ENCODE measurements around the gene SGCA. TPM values are rescaled to one million over a fixed set of nuclear protein-coding genes. Genes with fewer than 3 reads are reported as not detected.

Gene SGCA
- total RNA-seq, 1 donor from 2014 or later = not detected

GRCh38 chr17:50118828-50119218 is 47.0 kb upstream of the SGCA start:
- H2AFZ ChIP-seq (replicated peaks) = no peak overlapping the region
- H3K27ac ChIP-seq = no peak overlapping the region
- no peaks in the 10 kb centered on the region for H3K79me2 ChIP-seq (ENCODE audit: low read depth)
- no peaks in the 10 kb centered on the region for H3K36me3 ChIP-seq
- H3K9ac ChIP-seq = no peak overlapping the region
- H3K4me1 Mint-ChIP-seq = peaks cover 39% of the 10 kb centered on the region
- no peak overlapping the region for H3K4me3 Mint-ChIP-seq
- peaks cover 57% of the 10 kb centered on the region for H3F3A ChIP-seq (ENCODE audit: low read depth)
- H3K27me3 ChIP-seq = peaks cover 29% of the 10 kb centered on the region
- peaks cover 15% of the 10 kb centered on the region for H4K20me1 ChIP-seq (ENCODE audit: low read depth)
- H3K9me3 ChIP-seq (ENCODE audit: low read depth) = no peaks in the 10 kb centered on the region
- TF ChIP-seq EZH2 (IDR thresholded peaks at IDR 0.05) = no peak
- TF ChIP-seq EZH2phosphoT487 (IDR thresholded peaks at IDR 0.05) = no peak
- no peak for TF ChIP-seq CTCF (IDR thresholded peaks at IDR 0.05)
- peaks cover 14% of the 10 kb centered on the region for H3K27me3 Mint-ChIP-seq (ENCODE audit: insufficient read depth, low read depth)
- H3K9me3 Mint-ChIP-seq = no peaks in the 10 kb centered on the region
- H3K4me2 ChIP-seq = no peak overlapping the region
- H3K27ac Mint-ChIP-seq = no peak overlapping the region
- DNase-seq (ENCODE audit: low spot score) = no peak
- peaks cover 33% of the 10 kb centered on the region for H3K4me1 ChIP-seq
- no peak overlapping the region for H3K4me3 ChIP-seq
- peaks cover 16% of the 10 kb centered on the region for H3K36me3 Mint-ChIP-seq

GRCh38 chr17:50120475-50121253 is 45.1 kb upstream of the SGCA start:
- Histone ChIP-seq H3K36me3 (no peaks in the 10 kb centered on the region), H3K79me2 (ENCODE audit: low read depth) (no peaks in the 10 kb centered on the region), H4K20me1 (ENCODE audit: low read depth) (peaks cover 15% of the 10 kb centered on the region), H3K9me3 (ENCODE audit: low read depth) (no peaks in the 10 kb centered on the region), H3K4me2 (no peak overlapping the region), H3K9ac (no peak overlapping the region), H3K27me3 (peaks cover 29% of the 10 kb centered on the region), H3K4me1 (peaks cover 35% of the 10 kb centered on the region), H2AFZ (replicated peaks) (no peak overlapping the region), H3F3A (ENCODE audit: low read depth) (peaks cover 60% of the 10 kb centered on the region), H3K4me3 (no peak overlapping the region), H3K27ac (no peak overlapping the region)
- TF ChIP-seq CTCF (IDR thresholded peaks at IDR 0.05) (no peak), EZH2 (IDR thresholded peaks at IDR 0.05) (no peak), EZH2phosphoT487 (IDR thresholded peaks at IDR 0.05) (no peak)
- Mint-ChIP-seq H3K36me3 (peaks cover 19% of the 10 kb centered on the region), H3K4me3 (no peak overlapping the region), H3K27ac (no peak overlapping the region), H3K4me1 (peaks cover 45% of the 10 kb centered on the region), H3K27me3 (ENCODE audit: insufficient read depth, low read depth) (peaks cover 17% of the 10 kb centered on the region), H3K9me3 (no peaks in the 10 kb centered on the region)
- DNase-seq (ENCODE audit: low spot score) = no peak

GRCh38 chr17:50122945-50123344 is 42.9 kb upstream of the SGCA start:
- peaks cover 15% of the 10 kb centered on the region for H4K20me1 ChIP-seq (ENCODE audit: low read depth)
- H3K36me3 Mint-ChIP-seq = peaks cover 14% of the 10 kb centered on the region
- peaks cover 46% of the 10 kb centered on the region for H3F3A ChIP-seq (ENCODE audit: low read depth)
- H3K9me3 Mint-ChIP-seq = no peaks in the 10 kb centered on the region
- peaks cover 6% of the 10 kb centered on the region for H3K27me3 Mint-ChIP-seq (ENCODE audit: insufficient read depth, low read depth)
- H3K36me3 ChIP-seq = no peaks in the 10 kb centered on the region
- no peak overlapping the region for H2AFZ ChIP-seq (replicated peaks)
- no peak overlapping the region for H3K4me3 Mint-ChIP-seq
- peak overlapping the region; percentile 64 for H3K27ac ChIP-seq
- H3K4me1 Mint-ChIP-seq = peaks cover 48% of the 10 kb centered on the region
- H3K27me3 ChIP-seq = peaks cover 16% of the 10 kb centered on the region
- no peak overlapping the region for H3K4me3 ChIP-seq
- no peak overlapping the region for H3K9ac ChIP-seq
- no peaks in the 10 kb centered on the region for H3K9me3 ChIP-seq (ENCODE audit: low read depth)
- H3K79me2 ChIP-seq (ENCODE audit: low read depth) = peaks cover 9% of the 10 kb centered on the region
- H3K4me2 ChIP-seq = peak overlapping the region; percentile 50
- H3K27ac Mint-ChIP-seq = peak overlapping the region; percentile 43
- DNase-seq (ENCODE audit: low spot score) = peak; percentile 66
- peaks cover 31% of the 10 kb centered on the region for H3K4me1 ChIP-seq
- TF ChIP-seq EZH2 (IDR thresholded peaks at IDR 0.05) (no peak), CTCF (IDR thresholded peaks at IDR 0.05) (no peak), EZH2phosphoT487 (IDR thresholded peaks at IDR 0.05) (peak; percentile 27)
